Mammary epithelial cell (primary cell): ENCODE results near the gene P2RX7.

Experiments used
- EZH2 ChIP-seq: IDR thresholded peaks from 2 replicates; pipeline ENCODE4 v1.6.1; 2012; ENCODE audit warnings: low read length, inconsistent platforms, borderline replicate concordance
- TF ChIP-seq, protein P1 (sequence below), 2 donors: IDR thresholded peaks in 1 of 2; conservative IDR thresholded peaks in 1 of 2; 2 replicates each; pipeline ENCODE4 v1.5.1; 2011 to 2012; ENCODE audit warnings: inconsistent platforms in 2 of 2, low read length in 2 of 2, mild to moderate bottlenecking in 2 of 2, control low read depth in 1 of 2, low read depth in 1 of 2; ENCODE audit not compliant: insufficient read depth in 1 of 2; ENCODE audit errors: extremely low read depth in 1 of 2

DNA sequence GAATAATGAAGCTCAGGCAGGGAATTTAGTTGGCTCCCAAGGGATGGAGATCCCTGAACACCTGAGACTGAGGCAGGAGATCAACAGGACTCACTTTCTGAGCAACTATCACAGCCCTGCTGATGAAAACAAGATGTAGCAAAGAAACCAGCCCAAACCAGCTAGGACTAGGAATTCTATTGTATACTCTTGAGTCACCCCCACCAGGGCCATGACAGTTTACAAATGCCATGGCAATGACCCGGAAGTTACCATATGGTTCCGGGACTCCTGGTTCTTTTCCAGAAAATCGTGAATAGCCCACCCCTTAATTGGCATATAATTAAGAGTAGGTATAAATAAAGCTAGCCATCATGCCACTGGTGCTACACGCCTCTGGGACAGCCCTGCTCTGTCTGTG, 47.6 kb upstream of the P2RX7 start:
- TF ChIP-seq, protein P1, sequence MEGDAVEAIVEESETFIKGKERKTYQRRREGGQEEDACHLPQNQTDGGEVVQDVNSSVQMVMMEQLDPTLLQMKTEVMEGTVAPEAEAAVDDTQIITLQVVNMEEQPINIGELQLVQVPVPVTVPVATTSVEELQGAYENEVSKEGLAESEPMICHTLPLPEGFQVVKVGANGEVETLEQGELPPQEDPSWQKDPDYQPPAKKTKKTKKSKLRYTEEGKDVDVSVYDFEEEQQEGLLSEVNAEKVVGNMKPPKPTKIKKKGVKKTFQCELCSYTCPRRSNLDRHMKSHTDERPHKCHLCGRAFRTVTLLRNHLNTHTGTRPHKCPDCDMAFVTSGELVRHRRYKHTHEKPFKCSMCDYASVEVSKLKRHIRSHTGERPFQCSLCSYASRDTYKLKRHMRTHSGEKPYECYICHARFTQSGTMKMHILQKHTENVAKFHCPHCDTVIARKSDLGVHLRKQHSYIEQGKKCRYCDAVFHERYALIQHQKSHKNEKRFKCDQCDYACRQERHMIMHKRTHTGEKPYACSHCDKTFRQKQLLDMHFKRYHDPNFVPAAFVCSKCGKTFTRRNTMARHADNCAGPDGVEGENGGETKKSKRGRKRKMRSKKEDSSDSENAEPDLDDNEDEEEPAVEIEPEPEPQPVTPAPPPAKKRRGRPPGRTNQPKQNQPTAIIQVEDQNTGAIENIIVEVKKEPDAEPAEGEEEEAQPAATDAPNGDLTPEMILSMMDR (conservative IDR thresholded peaks at IDR 0.05 in 1 of 2, IDR thresholded peaks at IDR 0.05 in 1 of 2; ENCODE audit: extremely low read depth in 1 of 2, insufficient read depth in 1 of 2, low read depth in 1 of 2, low read length in 2 of 2), result no peak
- no peak for TF ChIP-seq EZH2
